Bronchial epithelial cell (primary cell): Measurements from ENCODE around the gene RSL1D1. TPM values are rescaled to one million over a fixed set of nuclear protein-coding genes. Genes with fewer than 3 reads are reported as not detected.

Experiments
- DNase-seq: peaks from one replicate; pipeline ENCODE4 v3.0.0-alpha.2; 2010; ENCODE audit warnings: low read depth
- FAIRE-seq: peaks from 2 replicates; lab custom pipeline; 2011; peaks lifted over from hg19 to GRCh38; lab: Jason Lieb, UNC
- H3K27me3 ChIP-seq: 2 replicates; pipeline ENCODE4 v1.5.1; 2011; ENCODE audit warnings: low read length; ENCODE audit not compliant: control insufficient read depth, insufficient read depth
- H3K36me3 ChIP-seq: 2 replicates; pipeline ENCODE4 v1.5.1; 2011; ENCODE audit warnings: low read length; ENCODE audit not compliant: control insufficient read depth, insufficient read depth
- H3K4me3 ChIP-seq: 2 replicates; pipeline ENCODE4 v1.5.1; 2011; ENCODE audit warnings: mild to moderate bottlenecking, low read depth, low read length, control low read depth
- CTCF ChIP-seq: IDR thresholded peaks from 2 replicates; pipeline ENCODE4 v1.5.1; 2011; ENCODE audit warnings: mild to moderate bottlenecking, moderate library complexity, low read length, control low read depth, inconsistent platforms; ENCODE audit not compliant: insufficient read depth, severe bottlenecking
- total RNA-seq: library from RNA; depleted of rRNA; stranded (reverse); fragments of >200 nt; gene quantifications from 2 replicates; pipeline ENCODE4 v1.2.1, GENCODE V29; 2014

Gene RSL1D1
- total RNA-seq, 1 donor from 2014 or later = 68.7 TPM

DNA sequence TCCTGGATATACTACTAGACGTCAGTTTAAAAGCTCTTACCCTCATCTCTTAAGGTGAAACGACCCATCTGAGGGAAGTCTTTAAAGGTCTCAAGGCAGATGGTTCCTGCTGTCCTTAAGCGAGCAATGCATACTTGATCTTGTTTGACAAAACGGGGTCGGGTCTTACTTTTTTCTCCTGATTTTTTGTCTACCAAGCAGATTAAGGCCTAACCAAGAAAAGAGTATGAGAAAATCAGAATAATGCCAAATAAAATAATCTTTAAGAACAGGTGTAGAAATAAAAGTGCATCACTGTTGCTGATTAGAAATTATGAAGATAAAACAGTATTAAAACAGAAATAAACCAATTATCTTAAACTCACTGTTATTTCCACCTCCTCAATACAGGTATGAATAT lies 24.4 kb upstream of the RSL1D1 start:
- TF ChIP-seq CTCF = no peak
- Histone ChIP-seq H3K4me3 (no peak overlapping the region), H3K27me3 (no peaks in the 10 kb centered on the region), H3K36me3 (peaks cover 12% of the 10 kb centered on the region)
- DNase-seq (no peak), FAIRE-seq (no peak)

DNA sequence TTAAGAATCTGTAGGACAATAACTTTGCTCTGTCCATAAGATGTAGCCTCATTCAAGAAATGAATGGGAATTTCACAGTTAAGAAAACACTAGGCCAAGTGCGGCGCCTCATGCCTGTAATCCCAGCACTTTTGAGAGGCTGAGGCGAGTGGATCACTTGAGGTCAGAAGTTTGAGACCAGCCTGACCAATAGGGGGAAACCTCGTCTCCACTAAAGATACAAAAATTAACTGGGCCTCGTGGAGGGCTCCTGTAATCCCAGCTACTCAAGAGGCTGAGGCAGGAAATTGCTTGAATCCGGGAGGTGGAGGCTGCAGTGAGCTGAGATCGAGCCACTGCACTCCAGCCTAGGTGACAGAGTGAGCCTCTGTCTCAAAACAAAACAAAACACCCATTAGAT lies 19.9 kb upstream of the RSL1D1 start:
- no peaks in the 10 kb centered on the region for H3K27me3 ChIP-seq
- no peak for TF ChIP-seq CTCF
- H3K36me3 ChIP-seq = peaks cover 9% of the 10 kb centered on the region
- FAIRE-seq (no peak), DNase-seq (no peak)
- H3K4me3 ChIP-seq = no peak overlapping the region

DNA sequence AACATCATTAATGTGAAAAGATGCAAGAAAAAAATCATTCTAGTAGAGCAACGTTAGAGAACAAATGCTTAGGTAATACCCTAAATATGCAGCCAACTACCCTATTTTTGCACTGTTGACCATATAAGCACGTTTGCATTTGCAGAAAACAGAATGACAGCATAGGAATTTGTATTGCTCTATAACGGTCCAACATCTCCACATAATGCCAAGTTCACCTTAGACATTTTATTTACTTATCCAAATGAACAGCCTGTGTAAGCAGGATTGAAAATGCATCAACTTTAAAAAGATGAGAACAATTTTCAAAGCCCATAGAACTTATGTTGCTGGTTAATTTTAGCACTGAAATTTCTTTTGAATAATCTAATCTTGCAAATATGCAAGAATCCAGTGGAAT lies 19.1 kb upstream of the RSL1D1 start:
- no peak for DNase-seq
- Histone ChIP-seq H3K36me3 (peaks cover 5% of the 10 kb centered on the region), H3K4me3 (no peak overlapping the region), H3K27me3 (no peaks in the 10 kb centered on the region)
- no peak for TF ChIP-seq CTCF
- no peak for FAIRE-seq

DNA sequence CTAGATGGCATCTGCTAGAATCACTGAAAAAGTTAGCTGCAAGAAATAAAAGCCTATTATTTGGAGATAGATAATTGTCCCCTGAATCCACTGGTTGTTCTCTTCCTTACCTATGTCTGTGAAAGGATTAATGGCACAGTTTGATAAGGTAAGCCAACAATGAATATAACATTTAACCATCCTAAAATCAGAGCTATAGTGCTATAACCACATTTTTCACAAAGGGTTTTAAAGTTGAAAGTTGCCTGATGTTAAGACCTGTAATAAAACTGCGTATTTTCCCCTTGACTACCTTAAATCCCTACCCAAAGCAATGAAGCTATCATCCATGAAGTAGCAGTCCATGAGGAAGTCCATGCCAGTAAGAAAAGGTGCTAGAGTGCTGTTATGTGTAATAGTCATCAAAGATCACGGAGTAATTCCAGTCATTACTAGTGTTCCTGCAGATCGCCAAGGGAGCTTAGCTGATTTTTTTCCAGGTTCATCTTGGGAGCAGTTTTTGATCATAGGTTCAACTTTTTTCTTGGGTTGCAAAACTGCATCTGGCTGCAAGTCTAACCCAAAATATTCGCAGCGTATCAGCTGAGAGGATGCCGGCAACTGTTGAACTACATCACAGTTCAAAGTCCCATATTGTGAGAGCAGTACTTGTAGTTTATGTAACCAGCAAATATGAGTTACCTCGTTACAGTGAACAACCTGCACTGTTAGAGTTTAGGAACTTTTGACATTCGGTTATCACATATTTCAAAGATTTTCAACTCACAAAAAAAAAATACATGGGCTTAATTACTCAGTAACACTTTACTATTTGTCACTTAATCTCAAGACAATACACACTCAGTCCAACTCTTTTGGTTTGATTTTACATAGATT lies 18.2 kb upstream of the RSL1D1 start:
- FAIRE-seq (no peak), DNase-seq (no peak)
- no peak for TF ChIP-seq CTCF
- peaks cover 5% of the 10 kb centered on the region for H3K36me3 ChIP-seq
- H3K4me3 ChIP-seq = no peak overlapping the region
- H3K27me3 ChIP-seq = no peaks in the 10 kb centered on the region

DNA sequence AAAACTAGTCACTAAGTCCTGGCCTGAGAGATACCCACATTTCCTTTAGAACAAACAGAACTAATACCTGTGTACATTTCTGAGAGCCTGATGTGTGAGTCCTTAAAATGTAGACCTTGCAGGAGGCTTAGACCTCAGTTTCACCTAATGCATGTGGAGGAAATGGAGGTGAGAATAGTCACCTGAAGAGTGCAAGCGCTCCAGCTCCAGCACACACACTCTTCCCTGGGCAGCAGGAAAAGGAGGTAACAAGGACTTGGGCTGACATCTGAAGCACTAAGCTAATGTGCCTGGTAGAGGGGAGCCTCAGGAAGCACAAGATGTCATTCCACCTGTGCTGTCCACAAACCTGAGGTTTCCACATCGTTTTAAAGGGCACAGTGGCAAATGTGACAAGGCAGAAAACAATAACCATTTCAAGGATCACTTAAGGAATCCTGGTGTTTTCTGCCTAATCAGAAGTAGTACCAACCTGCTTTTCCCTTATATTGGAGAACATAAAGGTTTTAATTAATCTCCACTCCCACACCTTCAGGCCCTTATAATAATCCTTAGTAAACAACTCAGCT lies 17.2 kb upstream of the RSL1D1 start:
- DNase-seq (no peak), FAIRE-seq (no peak)
- H3K36me3 ChIP-seq = peaks cover 5% of the 10 kb centered on the region
- no peak overlapping the region for H3K4me3 ChIP-seq
- H3K27me3 ChIP-seq = no peaks in the 10 kb centered on the region
- no peak for TF ChIP-seq CTCF
